ENCODE data around the gene ARIH2. TPM values are rescaled to one million over a fixed set of nuclear protein-coding genes. Genes with fewer than 3 reads are reported as not detected.

The ARIH2 gene
- total and polyA plus RNA-seq, 9 of the 15 experiments (the other 6 are each of a cell fraction or from before 2014, with no cell fraction given): 27.0 to 120 (median 108) TPM

DNA sequence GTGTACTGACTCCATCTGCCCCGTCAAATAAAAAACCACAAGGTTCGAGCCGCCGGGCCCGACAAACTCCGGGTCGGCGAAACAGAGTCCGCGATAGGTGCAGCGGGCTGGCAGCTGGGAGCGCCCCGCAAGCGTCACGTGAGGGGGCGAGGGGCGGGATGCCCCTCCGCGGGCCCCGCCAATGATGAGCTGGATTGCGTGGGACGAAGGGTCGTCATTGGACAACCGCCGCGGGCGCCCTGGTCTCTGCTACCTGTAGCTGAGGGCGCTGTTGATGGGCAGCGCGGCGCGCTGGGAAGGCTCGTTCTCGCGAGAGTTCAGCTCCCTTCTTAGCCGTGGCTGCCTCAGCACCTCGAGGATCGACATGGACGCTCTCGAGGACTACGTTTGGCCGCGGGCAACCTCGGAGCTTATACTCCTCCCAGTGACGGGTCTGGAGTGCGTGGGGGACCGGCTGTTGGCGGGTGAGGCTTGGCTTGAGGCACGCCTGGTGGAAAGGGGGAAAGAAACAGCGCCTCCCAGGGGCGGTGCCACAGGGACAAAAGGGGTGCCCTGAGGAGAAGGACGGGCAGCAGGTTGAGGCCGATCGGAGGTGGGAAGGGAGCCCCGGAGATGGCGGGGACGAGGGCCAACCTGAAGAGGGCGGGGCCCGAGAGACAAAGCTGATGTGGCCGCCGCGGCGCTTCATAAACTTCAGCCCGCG, 88.6 kb downstream of the ARIH2 start, which contains the start of gene WDR6 (continued):
- TF ChIP-seq, protein P1, sequence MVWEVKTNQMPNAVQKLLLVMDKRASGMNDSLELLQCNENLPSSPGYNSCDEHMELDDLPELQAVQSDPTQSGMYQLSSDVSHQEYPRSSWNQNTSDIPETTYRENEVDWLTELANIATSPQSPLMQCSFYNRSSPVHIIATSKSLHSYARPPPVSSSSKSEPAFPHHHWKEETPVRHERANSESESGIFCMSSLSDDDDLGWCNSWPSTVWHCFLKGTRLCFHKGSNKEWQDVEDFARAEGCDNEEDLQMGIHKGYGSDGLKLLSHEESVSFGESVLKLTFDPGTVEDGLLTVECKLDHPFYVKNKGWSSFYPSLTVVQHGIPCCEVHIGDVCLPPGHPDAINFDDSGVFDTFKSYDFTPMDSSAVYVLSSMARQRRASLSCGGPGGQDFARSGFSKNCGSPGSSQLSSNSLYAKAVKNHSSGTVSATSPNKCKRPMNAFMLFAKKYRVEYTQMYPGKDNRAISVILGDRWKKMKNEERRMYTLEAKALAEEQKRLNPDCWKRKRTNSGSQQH (CRISPR knock-in tag; IDR thresholded peaks at IDR 0.05): no peak
- TF ChIP-seq LEF1 (IDR thresholded peaks at IDR 0.05) (0 out of 2 replicates have a peak, but pooled peaks have one; percentile 27), ZBED1 (IDR thresholded peaks at IDR 0.05) (0 out of 2 replicates have a peak, but pooled peaks have one; percentile 46), ZNF507 (tag; conservative IDR thresholded peaks at IDR 0.05) (no peak), SMARCA4 (IDR thresholded peaks at IDR 0.05) (peak; percentile 75), MCM2 (IDR thresholded peaks at IDR 0.05; ENCODE audit: low read depth) (no peak), TAF9B (IDR thresholded peaks at IDR 0.05; ENCODE audit: partially characterized antibody) (peak; percentile 71), NBN (IDR thresholded peaks at IDR 0.05; ENCODE audit: low read depth) (peak; percentile 78; the same call in 1 of the 2 replicates), SREBF2 (CRISPR knock-in tag; IDR thresholded peaks at IDR 0.05) (no peak), GATAD2A (IDR thresholded peaks at IDR 0.05) (no peak), SLC30A9 (CRISPR knock-in tag; IDR thresholded peaks at IDR 0.05) (no peak), FOXM1 (IDR thresholded peaks at IDR 0.05; ENCODE audit: low read depth) (no peak; the same call in 1 of the 2 replicates), FOXM1 (CRISPR knock-in tag; IDR thresholded peaks at IDR 0.05; ENCODE audit: low read depth) (no peak), ZNF175 (CRISPR knock-in tag; IDR thresholded peaks at IDR 0.05; ENCODE audit: low read depth) (no peak), NFATC3 (IDR thresholded peaks at IDR 0.05) (no peak), SETDB1 (IDR thresholded peaks at IDR 0.05; ENCODE audit: low read length) (no peak), ZNF384 (IDR thresholded peaks at IDR 0.05; ENCODE audit: low read depth, low read length) (no peak), EHMT2 (IDR thresholded peaks at IDR 0.05) (no peak), HEY1 (CRISPR knock-in tag; IDR thresholded peaks at IDR 0.05; ENCODE audit: borderline replicate concordance) (no peak), ZEB2 (IDR thresholded peaks at IDR 0.05) (0 out of 2 replicates have a peak, but pooled peaks have one; percentile 13), MAFG (tag; conservative IDR thresholded peaks at IDR 0.05) (no peak), NFE2 (IDR thresholded peaks at IDR 0.05; ENCODE audit: low read depth) (0 out of 2 replicates have a peak, but pooled peaks have one; percentile 3), MYBL2 (IDR thresholded peaks at IDR 0.05; ENCODE audit: low read depth) (no peak), MYBL2 (CRISPR knock-in tag; IDR thresholded peaks at IDR 0.05; ENCODE audit: borderline replicate concordance) (no peak), ILK (tag; IDR thresholded peaks at IDR 0.05; ENCODE audit: borderline replicate concordance, low read depth) (no peak)
- TF ChIP-seq, protein P2, sequence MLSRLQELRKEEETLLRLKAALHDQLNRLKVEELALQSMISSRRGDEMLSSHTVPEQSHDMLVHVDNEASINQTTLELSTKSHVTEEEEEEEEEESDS (CRISPR knock-in tag; IDR thresholded peaks at IDR 0.05): no peak
- TF ChIP-seq, protein P3, sequence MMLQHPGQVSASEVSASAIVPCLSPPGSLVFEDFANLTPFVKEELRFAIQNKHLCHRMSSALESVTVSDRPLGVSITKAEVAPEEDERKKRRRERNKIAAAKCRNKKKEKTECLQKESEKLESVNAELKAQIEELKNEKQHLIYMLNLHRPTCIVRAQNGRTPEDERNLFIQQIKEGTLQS (IDR thresholded peaks at IDR 0.05): no peak; the same call in 1 of the 2 replicates
- TF ChIP-seq, protein P3 (CRISPR knock-in tag; conservative IDR thresholded peaks at IDR 0.05): no peak
- TF ChIP-seq, protein P4, sequence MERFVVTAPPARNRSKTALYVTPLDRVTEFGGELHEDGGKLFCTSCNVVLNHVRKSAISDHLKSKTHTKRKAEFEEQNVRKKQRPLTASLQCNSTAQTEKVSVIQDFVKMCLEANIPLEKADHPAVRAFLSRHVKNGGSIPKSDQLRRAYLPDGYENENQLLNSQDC (CRISPR knock-in tag; IDR thresholded peaks at IDR 0.05): no peak
- TF ChIP-seq, protein P5, sequence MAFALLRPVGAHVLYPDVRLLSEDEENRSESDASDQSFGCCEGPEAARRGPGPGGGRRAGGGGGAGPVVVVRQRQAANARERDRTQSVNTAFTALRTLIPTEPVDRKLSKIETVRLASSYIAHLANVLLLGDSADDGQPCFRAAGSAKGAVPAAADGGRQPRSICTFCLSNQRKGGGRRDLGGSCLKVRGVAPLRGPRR (CRISPR knock-in tag; IDR thresholded peaks at IDR 0.05): no peak
